Measurements from ENCODE around the gene RELN.
A peak's percentile ranks its signal among the peaks of the same experiment; 100 is the strongest.

The RELN gene

GRCh38 chr7:103666326-103666725 is 323.1 kb downstream of the RELN start:
- DNase-seq, result no peak

GRCh38 chr7:103664577-103664976 is 324.9 kb downstream of the RELN start:
- no peak for DNase-seq

- DNase-seq, result peak; percentile 65
These were observed 328.7 kb downstream of the RELN start for GRCh38 chr7:103660455-103661371.

GRCh38 chr7:103658055-103659005 is 331.1 kb downstream of the RELN start:
- DNase-seq, result peak; percentile 15

- no peak for DNase-seq
These were observed 332.0 kb downstream of the RELN start for GRCh38 chr7:103657474-103657894.

- DNase-seq, result no peak
These were observed 333.2 kb downstream of the RELN start for GRCh38 chr7:103656221-103656620.

GRCh38 chr7:103651593-103652377 is 337.7 kb downstream of the RELN start:
- DNase-seq, result no peak

GRCh38 chr7:103649052-103649451 is 340.4 kb downstream of the RELN start:
- no peak for DNase-seq

- no peak for DNase-seq
These were observed 341.3 kb downstream of the RELN start for GRCh38 chr7:103648135-103648534.

- DNase-seq, result no peak
These were observed 345.1 kb downstream of the RELN start for GRCh38 chr7:103644319-103644718.

GRCh38 chr7:103640031-103640779 is 349.3 kb downstream of the RELN start:
- DNase-seq, result peak; percentile 83

- DNase-seq, result peak; percentile 69
These were observed 351.7 kb downstream of the RELN start for GRCh38 chr7:103637726-103638125.

GRCh38 chr7:103637094-103637493 is 352.4 kb downstream of the RELN start:
- DNase-seq, result peak; percentile 96

- DNase-seq, result peak; percentile 45
These were observed 353.3 kb downstream of the RELN start for GRCh38 chr7:103636153-103636552.

GRCh38 chr7:103632972-103633371 is 356.5 kb downstream of the RELN start:
- DNase-seq, result peak; percentile 66

- no peak for DNase-seq
These were observed 357.3 kb downstream of the RELN start for GRCh38 chr7:103632005-103632639.

- DNase-seq, result peak; percentile 51
These were observed 359.1 kb downstream of the RELN start for GRCh38 chr7:103630318-103630717.

GRCh38 chr7:103628742-103629141 is 360.7 kb downstream of the RELN start:
- DNase-seq, result no peak

- peak; percentile 63 for DNase-seq
These were observed 362.7 kb downstream of the RELN start for GRCh38 chr7:103626776-103627175.

- peak; percentile 36 for DNase-seq
These were observed 367.2 kb downstream of the RELN start for GRCh38 chr7:103622274-103622673.
